Prostate gland (tissue), 2 donors: Measurements from ENCODE around the gene TCERG1L. TPM values are rescaled to one million over a fixed set of nuclear protein-coding genes. Genes with fewer than 3 reads are reported as not detected.

ENCODE experiments used
- DNase-seq: peaks from one replicate; pipeline ENCODE4 v3.0.0-alpha.2; 2019; ENCODE audit warnings: low spot score
- H3K27ac ChIP-seq, 2 donors: fragments of 200-600 bp; sonication (generic); 2 replicates each; pipeline ENCODE4 v1.5.1; 2017 to 2019
- H3K27me3 ChIP-seq: fragments of 200-600 bp; sonication (generic); replicated peaks from 2 replicates; pipeline ENCODE4 v1.5.1; 2019; ENCODE audit not compliant: insufficient read depth
- H3K36me3 ChIP-seq, 2 donors: fragments of 200-600 bp; sonication (generic); 1 replicate in 1 of 2; 2 replicates in 1 of 2; pipeline versions ENCODE4 v1.5.1 to v1.8.1; 2017 to 2019
- H3K4me1 ChIP-seq: fragments of 200-600 bp; sonication (generic); replicated peaks from 2 replicates; pipeline ENCODE4 v1.5.1; 2019
- H3K4me3 ChIP-seq, 2 donors: fragments of 200-600 bp; sonication (generic); 2 replicates each; pipeline ENCODE4 v1.5.1; 2017 to 2019
- H3K9me3 ChIP-seq: fragments of 200-600 bp; sonication (generic); 2 replicates; pipeline ENCODE4 v1.5.1; 2017
- POLR2A ChIP-seq: fragments of 450-650 bp; IDR thresholded peaks from one replicate; pipeline ENCODE4 v1.6.1; 2016; ENCODE audit warnings: antibody characterized with exemption, mild to moderate bottlenecking
- POLR2AphosphoS5 ChIP-seq: sonication (generic); formaldehyde crosslinking; IDR thresholded peaks from one replicate; pipeline ENCODE4 v1.6.1; 2017; ENCODE audit warnings: antibody characterized with exemption
- WGBS: methylation state at CpG from one replicate; pipeline ENCODE4 v1.1.5; 2018; 5-methylcytosine and 5-hydroxymethylcytosine counted together
- intact Hi-C: fragments of 100-400 bp; cut with DNase I; formaldehyde crosslinking; loops from one replicate; pipeline ENCODE4 v1.14.2; 2022
- total RNA-seq, 2 donors: library from RNA; depleted of rRNA; stranded (reverse); fragments of >200 nt; gene quantifications; one replicate each; pipeline ENCODE4 v1.1.0, GENCODE V29; 2016
- TF ChIP-seq, protein P1 (sequence below), 4 experiments: fragments of 200-600 bp in 2 of 4; fragments of 450-650 bp in 2 of 4; sonication (generic) in 2 of 4; IDR thresholded peaks; 1 replicate in 3 of 4; 2 replicates in 1 of 4; pipeline ENCODE4 v1.5.1; 2016 to 2019; ENCODE audit warnings: antibody characterized with exemption in 4 of 4, mild to moderate bottlenecking in 2 of 4, moderate library complexity in 2 of 4

The TCERG1L gene
- total RNA-seq, 2 donors from 2014 or later: 0.23 to 4.0 TPM

GRCh38 chr10:131078131-131078881 lies 233.2 kb downstream of the TCERG1L start:
- intact Hi-C loops: no loop called here
- DNase-seq: no peak
- no peaks in the 10 kb centered on the region for H3K4me1 ChIP-seq
- H3K4me3 ChIP-seq: no peak overlapping the region
- no peaks in the 10 kb centered on the region for H3K27me3 ChIP-seq
- no peaks in the 10 kb centered on the region for H3K9me3 ChIP-seq
- H3K36me3 ChIP-seq: no peaks in the 10 kb centered on the region
- 87% methylated on average over 18 of the region's 18 CpGs for WGBS
- TF ChIP-seq, protein P1, sequence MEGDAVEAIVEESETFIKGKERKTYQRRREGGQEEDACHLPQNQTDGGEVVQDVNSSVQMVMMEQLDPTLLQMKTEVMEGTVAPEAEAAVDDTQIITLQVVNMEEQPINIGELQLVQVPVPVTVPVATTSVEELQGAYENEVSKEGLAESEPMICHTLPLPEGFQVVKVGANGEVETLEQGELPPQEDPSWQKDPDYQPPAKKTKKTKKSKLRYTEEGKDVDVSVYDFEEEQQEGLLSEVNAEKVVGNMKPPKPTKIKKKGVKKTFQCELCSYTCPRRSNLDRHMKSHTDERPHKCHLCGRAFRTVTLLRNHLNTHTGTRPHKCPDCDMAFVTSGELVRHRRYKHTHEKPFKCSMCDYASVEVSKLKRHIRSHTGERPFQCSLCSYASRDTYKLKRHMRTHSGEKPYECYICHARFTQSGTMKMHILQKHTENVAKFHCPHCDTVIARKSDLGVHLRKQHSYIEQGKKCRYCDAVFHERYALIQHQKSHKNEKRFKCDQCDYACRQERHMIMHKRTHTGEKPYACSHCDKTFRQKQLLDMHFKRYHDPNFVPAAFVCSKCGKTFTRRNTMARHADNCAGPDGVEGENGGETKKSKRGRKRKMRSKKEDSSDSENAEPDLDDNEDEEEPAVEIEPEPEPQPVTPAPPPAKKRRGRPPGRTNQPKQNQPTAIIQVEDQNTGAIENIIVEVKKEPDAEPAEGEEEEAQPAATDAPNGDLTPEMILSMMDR (IDR thresholded peaks at IDR 0.05): no peak
- TF ChIP-seq POLR2A: no peak
- TF ChIP-seq POLR2AphosphoS5: no peak
- no peak overlapping the region for H3K27ac ChIP-seq

- no peaks in the 10 kb centered on the region for H3K4me1 ChIP-seq
- no peak overlapping the region for H3K4me3 ChIP-seq
- H3K36me3 ChIP-seq: no peaks in the 10 kb centered on the region
- H3K27me3 ChIP-seq: no peaks in the 10 kb centered on the region
- no peak overlapping the region for H3K27ac ChIP-seq
- DNase-seq: no peak
- H3K9me3 ChIP-seq: no peaks in the 10 kb centered on the region
- TF ChIP-seq POLR2AphosphoS5 (no peak), POLR2A (no peak)
- TF ChIP-seq, protein P1 (IDR thresholded peaks at IDR 0.05): no peak
- 87% methylated on average over 6 of the region's 6 CpGs for WGBS
- intact Hi-C loops: no loop called here
These were observed 233.8 kb downstream of the TCERG1L start for GRCh38 chr10:131077724-131078123.

DNA sequence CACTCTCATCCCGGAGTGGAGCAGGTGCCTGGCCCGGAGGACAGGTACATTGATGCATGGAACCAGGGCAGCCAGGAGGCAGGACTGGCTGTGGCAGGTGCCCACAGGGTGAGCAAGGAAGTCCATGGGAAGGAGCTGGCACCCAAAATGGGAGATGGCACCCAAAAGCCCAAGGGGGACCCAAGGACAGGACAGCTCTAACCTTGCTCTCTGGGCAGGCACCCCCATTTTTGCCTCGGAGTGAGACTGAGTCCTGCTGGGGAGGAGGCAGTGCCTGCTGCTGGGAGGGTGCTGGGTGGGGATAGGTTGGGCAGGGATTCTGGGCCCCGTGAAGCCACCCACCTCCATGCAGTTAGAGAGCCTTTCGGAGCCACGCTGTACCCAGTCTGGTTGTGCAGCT lies 234.5 kb downstream of the TCERG1L start:
- intact Hi-C loops: no loop called here
- no peaks in the 10 kb centered on the region for H3K4me1 ChIP-seq
- H3K4me3 ChIP-seq: no peak overlapping the region
- TF ChIP-seq, protein P1 (IDR thresholded peaks at IDR 0.05): no peak
- TF ChIP-seq POLR2A: no peak
- TF ChIP-seq POLR2AphosphoS5: no peak
- no peaks in the 10 kb centered on the region for H3K9me3 ChIP-seq
- no peak overlapping the region for H3K27ac ChIP-seq
- no peaks in the 10 kb centered on the region for H3K27me3 ChIP-seq
- 90% methylated on average over 6 of the region's 6 CpGs for WGBS
- DNase-seq: no peak
- no peaks in the 10 kb centered on the region for H3K36me3 ChIP-seq

- H3K9me3 ChIP-seq: no peaks in the 10 kb centered on the region
- no peaks in the 10 kb centered on the region for H3K4me1 ChIP-seq
- intact Hi-C loops: no loop called here
- WGBS: 91% methylated on average over 8 of the region's 8 CpGs
- H3K27ac ChIP-seq: no peak overlapping the region
- TF ChIP-seq POLR2A: no peak
- TF ChIP-seq, protein P1 (IDR thresholded peaks at IDR 0.05): no peak
- TF ChIP-seq POLR2AphosphoS5: no peak
- H3K36me3 ChIP-seq: no peaks in the 10 kb centered on the region
- H3K4me3 ChIP-seq: no peak overlapping the region
- no peaks in the 10 kb centered on the region for H3K27me3 ChIP-seq
- DNase-seq: no peak
These were observed 235.2 kb downstream of the TCERG1L start for GRCh38 chr10:131076356-131076755.

DNA sequence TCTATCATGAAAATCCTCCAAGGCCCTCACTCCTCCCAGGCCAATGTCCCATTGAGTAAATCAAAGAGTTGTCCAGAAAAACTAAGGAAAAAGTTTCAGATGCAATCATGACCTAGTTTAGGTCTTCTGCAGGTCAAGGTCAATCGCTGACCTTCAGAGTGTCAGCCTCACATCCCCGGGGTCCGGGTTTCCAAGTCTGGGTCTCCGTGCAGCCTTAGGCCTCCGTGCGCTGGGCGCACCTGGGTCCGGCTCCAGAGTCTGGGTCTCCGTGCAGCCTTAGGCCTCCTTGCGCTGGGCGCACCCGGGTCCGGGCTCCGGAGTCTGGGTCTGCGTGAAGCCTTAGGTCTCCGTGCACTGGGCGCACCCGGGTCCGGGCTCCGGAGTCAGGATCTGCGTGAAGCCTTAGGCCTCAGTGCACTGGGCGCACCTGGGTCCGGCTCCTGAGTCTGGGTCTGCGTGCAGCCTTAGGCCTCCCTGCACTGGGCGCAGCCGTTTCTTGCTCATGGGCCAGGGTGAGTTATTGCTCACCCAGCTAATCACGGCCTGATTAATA lies 236.2 kb downstream of the TCERG1L start:
- no peaks in the 10 kb centered on the region for H3K4me1 ChIP-seq
- TF ChIP-seq, protein P1 (IDR thresholded peaks at IDR 0.05): no peak
- no peak for TF ChIP-seq POLR2AphosphoS5
- TF ChIP-seq POLR2A: no peak
- no peak for DNase-seq
- H3K9me3 ChIP-seq: no peaks in the 10 kb centered on the region
- H3K4me3 ChIP-seq: no peak overlapping the region
- 95% methylated on average over 27 of the region's 27 CpGs for WGBS
- intact Hi-C loops: no loop called here
- no peaks in the 10 kb centered on the region for H3K27me3 ChIP-seq
- no peaks in the 10 kb centered on the region for H3K36me3 ChIP-seq
- H3K27ac ChIP-seq: no peak overlapping the region
